Activated T-cell treated with anti-CD3 and anti-CD28 coated beads, Interleukin-2, amount 50 U/mL, for 24 hours (primary cell): Measurements from ENCODE around the gene ADAMTS16.

Experiments
- DNase-seq: peaks from one replicate; pipeline ENCODE4 v3.0.0-alpha.2; 2020
- H3K27ac Mint-ChIP-seq: 2 replicates; pipeline ENCODE4 v1.8.0; 2020; ENCODE audit warnings: mild to moderate bottlenecking, mixed read lengths
- H3K27me3 Mint-ChIP-seq: 2 replicates; pipeline ENCODE4 v1.8.0; 2020; ENCODE audit warnings: mixed read lengths
- H3K36me3 Mint-ChIP-seq: 2 replicates; pipeline ENCODE4 v1.8.0; 2020; ENCODE audit warnings: low read depth, mixed read lengths
- H3K4me1 Mint-ChIP-seq: 2 replicates; pipeline ENCODE4 v1.8.0; 2020; ENCODE audit warnings: low read depth, mixed read lengths
- H3K4me3 Mint-ChIP-seq: 2 replicates; pipeline ENCODE4 v1.8.0; 2020; ENCODE audit warnings: mild to moderate bottlenecking, moderate library complexity, mixed read lengths
- H3K9me3 Mint-ChIP-seq: 2 replicates; pipeline ENCODE4 v1.8.0; 2020; ENCODE audit warnings: mixed read lengths

The ADAMTS16 gene

DNA sequence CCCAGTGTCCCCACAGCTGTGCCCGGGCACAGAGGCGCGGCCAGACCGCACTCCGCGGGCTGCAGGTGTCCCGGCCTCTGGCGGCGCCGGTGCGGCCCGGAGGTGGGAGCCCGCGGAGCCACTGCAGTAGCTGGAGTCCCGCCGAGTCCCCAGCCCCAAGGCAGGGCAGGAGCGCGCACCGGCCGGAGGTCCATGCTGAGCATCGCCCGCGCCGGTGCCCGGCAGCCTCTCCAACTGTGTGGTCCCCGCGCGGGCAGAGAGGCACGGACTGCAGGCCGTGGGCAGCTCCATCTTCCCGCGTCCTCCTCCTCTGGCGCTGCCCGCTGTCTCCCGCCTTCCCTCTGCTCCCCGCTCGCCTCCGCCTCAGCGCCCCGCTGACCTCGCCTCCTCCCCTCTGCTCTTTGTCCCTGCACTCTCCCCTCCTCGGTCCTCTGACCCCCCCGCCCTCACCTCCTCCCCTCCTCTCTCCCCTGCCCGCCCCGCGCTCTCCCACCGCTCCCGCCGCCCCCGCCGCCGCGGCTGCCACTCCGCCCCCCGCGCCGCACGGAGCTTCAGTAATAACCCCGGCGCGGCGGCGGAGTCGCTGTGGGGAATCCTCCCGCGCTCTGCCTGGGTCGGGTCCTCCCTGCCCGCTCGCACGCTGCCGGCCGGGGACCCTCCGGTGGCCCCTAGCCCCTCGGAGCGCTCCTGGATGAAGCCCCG is at the start of gene ADAMTS16:
Gene ADAMTS16 (plus strand): TSS at position 554 of the 702 bp plus-strand sequence. CDS start 138 bp downstream, at position 692.
- Mint-ChIP-seq H3K4me3 (no peak within 1 kb of the TSS), H3K9me3 (no peaks in the 10 kb centered on the region), H3K4me1 (peaks cover 6% of the 10 kb centered on the region), H3K27ac (no peak within 1 kb of the TSS), H3K27me3 (peaks cover 39% of the 10 kb centered on the region), H3K36me3 (no peaks in the 10 kb centered on the region)
- DNase-seq: no peak

- Mint-ChIP-seq H3K4me1 (no peaks in the 10 kb centered on the region), H3K27ac (no peak overlapping the region), H3K9me3 (no peaks in the 10 kb centered on the region), H3K36me3 (no peaks in the 10 kb centered on the region), H3K27me3 (no peaks in the 10 kb centered on the region), H3K4me3 (no peak overlapping the region)
- DNase-seq: no peak
Measured at GRCh38 chr5:5092149-5092548, 48.0 kb upstream of the ADAMTS16 start.

DNA sequence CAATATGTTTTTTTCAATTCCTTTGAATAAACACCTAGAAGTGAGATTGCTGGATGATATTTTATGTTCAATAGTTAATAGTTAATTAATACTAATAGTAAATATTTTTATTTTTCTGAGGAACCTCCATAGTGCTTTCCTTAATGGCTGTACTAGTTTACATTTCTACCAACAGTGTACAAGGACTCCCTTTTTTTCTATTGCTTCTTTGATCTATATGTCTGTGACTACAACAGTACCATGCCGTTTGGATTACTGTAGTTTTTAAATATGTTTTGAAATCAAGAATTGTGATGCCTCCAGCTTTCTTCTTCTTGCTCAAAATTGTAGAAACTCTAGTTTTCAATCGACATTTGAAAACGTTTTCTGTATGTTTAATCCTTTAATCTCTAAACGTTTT is 39.5 kb upstream of the ADAMTS16 start:
- peaks cover 3% of the 10 kb centered on the region for H3K9me3 Mint-ChIP-seq
- H3K27me3 Mint-ChIP-seq: no peaks in the 10 kb centered on the region
- H3K27ac Mint-ChIP-seq: no peak overlapping the region
- H3K4me3 Mint-ChIP-seq: no peak overlapping the region
- H3K4me1 Mint-ChIP-seq: no peaks in the 10 kb centered on the region
- no peak for DNase-seq
- H3K36me3 Mint-ChIP-seq: no peaks in the 10 kb centered on the region

- no peaks in the 10 kb centered on the region for H3K36me3 Mint-ChIP-seq
- no peak overlapping the region for H3K4me3 Mint-ChIP-seq
- no peaks in the 10 kb centered on the region for H3K27me3 Mint-ChIP-seq
- no peak overlapping the region for H3K27ac Mint-ChIP-seq
- H3K4me1 Mint-ChIP-seq: no peaks in the 10 kb centered on the region
- H3K9me3 Mint-ChIP-seq: peaks cover 3% of the 10 kb centered on the region
- no peak for DNase-seq
Measured at GRCh38 chr5:5101676-5102075, 38.5 kb upstream of the ADAMTS16 start.

DNA sequence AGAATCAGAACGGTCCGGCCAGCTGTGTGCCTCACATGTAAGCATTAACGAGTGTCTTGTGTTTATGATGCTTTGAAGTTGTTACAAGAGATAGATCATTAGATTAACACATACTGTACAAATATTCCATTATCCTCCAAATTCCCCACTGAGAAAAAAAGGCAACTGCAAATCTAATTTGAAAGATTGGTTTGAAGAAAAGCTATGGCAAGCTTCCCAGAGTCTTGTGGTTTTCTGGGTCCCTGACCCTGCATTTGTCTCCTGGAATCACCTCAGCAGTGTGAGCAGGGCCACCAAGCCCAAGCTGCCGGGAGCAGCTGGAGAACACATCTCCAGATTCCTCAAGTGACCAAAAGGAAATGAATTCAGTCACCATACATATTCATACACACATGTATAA is 36.9 kb upstream of the ADAMTS16 start:
- Mint-ChIP-seq H3K27me3 (no peaks in the 10 kb centered on the region), H3K27ac (no peak overlapping the region), H3K9me3 (peaks cover 3% of the 10 kb centered on the region), H3K36me3 (no peaks in the 10 kb centered on the region), H3K4me3 (no peak overlapping the region), H3K4me1 (no peaks in the 10 kb centered on the region)
- DNase-seq: no peak

GRCh38 chr5:5104550-5104949 is 35.6 kb upstream of the ADAMTS16 start:
- Mint-ChIP-seq H3K36me3 (no peaks in the 10 kb centered on the region), H3K27ac (no peak overlapping the region), H3K4me3 (no peak overlapping the region), H3K9me3 (no peaks in the 10 kb centered on the region), H3K4me1 (no peaks in the 10 kb centered on the region), H3K27me3 (no peaks in the 10 kb centered on the region)
- no peak for DNase-seq

- H3K36me3 Mint-ChIP-seq: no peaks in the 10 kb centered on the region
- H3K4me1 Mint-ChIP-seq: no peaks in the 10 kb centered on the region
- no peak overlapping the region for H3K27ac Mint-ChIP-seq
- H3K4me3 Mint-ChIP-seq: no peak overlapping the region
- no peak for DNase-seq
- no peaks in the 10 kb centered on the region for H3K9me3 Mint-ChIP-seq
- no peaks in the 10 kb centered on the region for H3K27me3 Mint-ChIP-seq
Measured at GRCh38 chr5:5105531-5105930, 34.6 kb upstream of the ADAMTS16 start.

- H3K36me3 Mint-ChIP-seq: no peaks in the 10 kb centered on the region
- no peak for DNase-seq
- H3K9me3 Mint-ChIP-seq: peaks cover 24% of the 10 kb centered on the region
- no peaks in the 10 kb centered on the region for H3K4me1 Mint-ChIP-seq
- H3K27ac Mint-ChIP-seq: no peak overlapping the region
- H3K4me3 Mint-ChIP-seq: no peak overlapping the region
- H3K27me3 Mint-ChIP-seq: no peaks in the 10 kb centered on the region
Measured at GRCh38 chr5:5116956-5117355, 23.2 kb upstream of the ADAMTS16 start.

DNA sequence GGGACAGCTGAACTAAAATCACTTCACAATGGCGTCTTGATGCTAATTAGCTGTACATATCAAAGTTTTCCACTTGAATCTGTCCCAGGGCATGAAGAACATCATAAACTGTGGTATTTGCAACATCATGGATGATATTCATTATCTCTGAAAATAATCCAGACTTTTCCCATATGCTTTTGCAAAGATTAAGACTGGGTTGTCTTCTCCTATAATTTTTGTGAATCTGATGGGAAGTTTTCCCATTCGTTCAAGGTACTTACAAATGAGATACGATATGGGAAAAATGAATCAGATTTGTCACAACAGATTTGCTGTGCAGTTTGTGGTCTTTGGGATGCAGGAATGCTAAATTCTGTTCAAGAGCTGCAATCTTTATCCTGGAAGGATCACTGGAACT is 17.4 kb upstream of the ADAMTS16 start:
- H3K27me3 Mint-ChIP-seq: peaks cover 3% of the 10 kb centered on the region
- no peaks in the 10 kb centered on the region for H3K36me3 Mint-ChIP-seq
- H3K4me3 Mint-ChIP-seq: no peak overlapping the region
- H3K4me1 Mint-ChIP-seq: no peaks in the 10 kb centered on the region
- H3K27ac Mint-ChIP-seq: no peak overlapping the region
- DNase-seq: no peak
- peaks cover 20% of the 10 kb centered on the region for H3K9me3 Mint-ChIP-seq

- no peaks in the 10 kb centered on the region for H3K4me1 Mint-ChIP-seq
- H3K27ac Mint-ChIP-seq: no peak overlapping the region
- H3K27me3 Mint-ChIP-seq: peaks cover 3% of the 10 kb centered on the region
- no peaks in the 10 kb centered on the region for H3K36me3 Mint-ChIP-seq
- DNase-seq: no peak
- H3K4me3 Mint-ChIP-seq: no peak overlapping the region
- H3K9me3 Mint-ChIP-seq: peaks cover 5% of the 10 kb centered on the region
Measured at GRCh38 chr5:5124231-5124630, 15.9 kb upstream of the ADAMTS16 start.

DNA sequence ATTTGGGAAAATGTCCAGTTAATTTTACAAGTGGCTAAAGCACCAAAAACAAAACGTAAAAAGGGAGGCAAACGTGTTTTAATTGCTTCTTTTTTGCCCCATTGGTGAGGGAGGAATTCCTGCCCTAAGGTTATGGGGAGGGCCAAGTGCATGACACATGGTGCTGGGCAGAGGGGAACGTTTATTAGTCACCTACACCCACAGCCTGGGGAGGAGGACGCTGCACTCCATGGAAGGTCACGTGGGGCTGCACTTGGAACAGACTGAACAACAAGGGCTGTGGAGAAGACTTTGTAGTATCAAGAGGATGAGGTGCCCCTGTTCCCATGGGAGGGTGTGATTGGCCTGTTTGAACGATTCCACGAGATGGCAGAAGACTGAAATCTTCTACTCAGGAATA is 13.7 kb upstream of the ADAMTS16 start:
- H3K27me3 Mint-ChIP-seq: peaks cover 3% of the 10 kb centered on the region
- no peaks in the 10 kb centered on the region for H3K36me3 Mint-ChIP-seq
- no peak overlapping the region for H3K4me3 Mint-ChIP-seq
- H3K27ac Mint-ChIP-seq: no peak overlapping the region
- H3K9me3 Mint-ChIP-seq: no peaks in the 10 kb centered on the region
- no peak for DNase-seq
- H3K4me1 Mint-ChIP-seq: no peaks in the 10 kb centered on the region

DNA sequence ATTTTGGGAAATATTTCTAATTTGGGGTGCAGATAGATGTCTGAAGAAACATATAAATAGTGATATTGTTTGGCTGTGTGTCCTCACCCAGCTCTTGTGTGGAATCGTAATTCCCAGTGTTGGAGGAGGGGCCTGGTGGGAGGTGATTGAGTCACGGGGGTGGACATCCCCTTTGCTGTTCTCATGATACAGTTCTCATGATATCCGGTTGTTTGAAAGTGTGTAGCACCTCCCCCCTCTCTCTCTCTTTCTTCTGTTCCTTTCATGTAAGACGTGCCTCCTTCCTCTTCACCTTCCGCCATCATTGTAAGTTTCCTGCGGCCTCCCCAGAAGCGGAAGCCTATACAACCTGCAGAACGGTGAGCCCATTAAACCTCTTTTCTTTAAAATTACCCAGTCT is 11.4 kb upstream of the ADAMTS16 start:
- no peaks in the 10 kb centered on the region for H3K4me1 Mint-ChIP-seq
- DNase-seq: no peak
- no peaks in the 10 kb centered on the region for H3K36me3 Mint-ChIP-seq
- H3K27ac Mint-ChIP-seq: no peak overlapping the region
- H3K27me3 Mint-ChIP-seq: peaks cover 3% of the 10 kb centered on the region
- H3K4me3 Mint-ChIP-seq: no peak overlapping the region
- no peaks in the 10 kb centered on the region for H3K9me3 Mint-ChIP-seq

DNA sequence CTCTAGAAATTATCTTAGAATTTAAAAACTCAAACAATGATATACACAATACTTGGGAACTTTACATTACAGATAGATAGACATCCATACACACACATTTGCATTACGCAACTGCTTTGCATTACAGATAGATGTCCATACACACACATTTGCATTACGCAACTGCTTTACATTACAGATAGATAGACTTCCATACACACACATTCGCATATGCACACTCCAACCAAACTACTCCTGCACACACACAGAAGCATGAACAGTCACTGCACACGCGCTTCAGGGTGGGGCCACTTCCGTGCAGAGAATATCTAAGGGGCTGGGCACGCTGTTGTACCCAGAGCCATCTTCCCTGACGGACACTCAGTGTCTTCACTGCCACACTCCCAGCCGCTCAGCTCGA is 7.9 kb upstream of the ADAMTS16 start:
- Mint-ChIP-seq H3K9me3 (no peaks in the 10 kb centered on the region), H3K4me1 (no peaks in the 10 kb centered on the region), H3K27ac (no peak overlapping the region), H3K4me3 (no peak overlapping the region), H3K27me3 (no peaks in the 10 kb centered on the region), H3K36me3 (no peaks in the 10 kb centered on the region)
- no peak for DNase-seq

GRCh38 chr5:5132693-5133295 is 7.3 kb upstream of the ADAMTS16 start:
- H3K9me3 Mint-ChIP-seq: no peaks in the 10 kb centered on the region
- no peak overlapping the region for H3K4me3 Mint-ChIP-seq
- no peaks in the 10 kb centered on the region for H3K27me3 Mint-ChIP-seq
- no peaks in the 10 kb centered on the region for H3K36me3 Mint-ChIP-seq
- DNase-seq: no peak
- no peaks in the 10 kb centered on the region for H3K4me1 Mint-ChIP-seq
- no peak overlapping the region for H3K27ac Mint-ChIP-seq

DNA sequence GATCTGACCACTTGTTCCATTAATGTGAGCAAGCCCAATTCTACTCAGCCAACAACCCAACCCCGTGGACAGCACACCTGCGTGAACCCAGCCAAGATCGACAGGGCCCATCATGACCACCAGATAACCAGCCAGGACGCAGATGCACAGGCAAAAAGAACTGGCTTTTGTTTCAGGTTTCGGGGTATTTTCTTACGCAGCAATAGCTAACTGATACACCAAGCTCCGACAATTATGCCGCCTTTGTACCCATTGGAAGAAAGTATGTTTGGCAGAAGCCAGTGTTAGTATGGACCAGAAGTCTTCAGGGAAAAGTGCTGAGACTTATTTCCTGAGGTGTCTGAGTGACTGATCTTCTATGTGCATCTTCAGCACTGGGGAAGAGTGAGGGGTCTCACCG is 6.0 kb upstream of the ADAMTS16 start:
- H3K4me1 Mint-ChIP-seq: no peaks in the 10 kb centered on the region
- no peak overlapping the region for H3K27ac Mint-ChIP-seq
- DNase-seq: no peak
- no peak overlapping the region for H3K4me3 Mint-ChIP-seq
- H3K27me3 Mint-ChIP-seq: peaks cover 8% of the 10 kb centered on the region
- no peaks in the 10 kb centered on the region for H3K9me3 Mint-ChIP-seq
- H3K36me3 Mint-ChIP-seq: no peaks in the 10 kb centered on the region
